K562 (cell line): ENCODE results near the gene DIP2C.

Experiments used
- EZH2 ChIP-seq: IDR thresholded peaks from 2 replicates; pipeline ENCODE4 v1.6.1; 2012; ENCODE audit warnings: low read depth, mild to moderate bottlenecking, inconsistent platforms, low read length, borderline replicate concordance
- NFE2L1 ChIP-seq: fragments of 450-650 bp; IDR thresholded peaks from 2 replicates; pipeline ENCODE4 v1.6.1; 2016; ENCODE audit warnings: missing genetic modification characterization, low read depth, mild to moderate bottlenecking, missing compliant biosample characterization, moderate library complexity, borderline replicate concordance
- NR3C1 ChIP-seq: sonication (generic); formaldehyde crosslinking; IDR thresholded peaks from 2 replicates; pipeline ENCODE4 v1.8.1; 2022; ENCODE audit warnings: missing genetic modification reagents
- POLR2A ChIP-seq: fragments of 450-650 bp; conservative IDR thresholded peaks from 2 replicates; pipeline ENCODE4 v1.6.1; 2016
- POLR2G ChIP-seq: fragments of 200-400 bp; formaldehyde crosslinking; IDR thresholded peaks from 2 replicates; pipeline ENCODE4 v1.6.1; 2017; ENCODE audit warnings: low read depth, mild to moderate bottlenecking, antibody characterized with exemption, low read length, moderate library complexity
- SIN3A ChIP-seq, 2 experiments: fragments of 150-350 bp in 1 of 2; IDR thresholded peaks; 2 replicates each; pipeline ENCODE4 v1.6.1; 2011 to 2016; ENCODE audit warnings: borderline replicate concordance in 2 of 2, low read depth in 2 of 2, low read length in 2 of 2, mild to moderate bottlenecking in 2 of 2, moderate library complexity in 2 of 2; ENCODE audit not compliant: control insufficient read depth in 1 of 2
- SMAD3 ChIP-seq: fragments of 450-650 bp; formaldehyde crosslinking; conservative IDR thresholded peaks from 2 replicates; pipeline ENCODE4 v1.4.0; 2020; ENCODE audit warnings: mild to moderate bottlenecking
- TCF7L2 ChIP-seq: fragments of 150-350 bp; IDR thresholded peaks from 2 replicates; pipeline ENCODE4 v1.6.1; 2016; ENCODE audit warnings: low read depth, mild to moderate bottlenecking, low read length, moderate library complexity
- TF ChIP-seq, protein P1 (sequence below), 2 experiments: IDR thresholded peaks; 2 replicates each; pipeline ENCODE4 v1.6.1; 2012; ENCODE audit warnings: improper control_type of control experiment in 2 of 2, low read depth in 2 of 2, low read length in 2 of 2, borderline replicate concordance in 1 of 2
- TF ChIP-seq, protein P2 (sequence below): IDR thresholded peaks from 2 replicates; pipeline ENCODE4 v1.6.1; 2011; ENCODE audit warnings: borderline replicate concordance, low read depth, mild to moderate bottlenecking, moderate library complexity, low read length; ENCODE audit not compliant: insufficient read depth, poor library complexity, severe bottlenecking
- TF ChIP-seq, protein P3 (sequence below): fragments of 450-650 bp; IDR thresholded peaks from 2 replicates; pipeline ENCODE4 v1.6.1; 2016; ENCODE audit warnings: antibody characterized with exemption
- TF ChIP-seq, protein P4 (sequence below): fragments of 450-650 bp; formaldehyde crosslinking; IDR thresholded peaks from 2 replicates; pipeline ENCODE4 v1.4.0; 2022; ENCODE audit warnings: missing genetic modification characterization
- TF ChIP-seq, protein P5 (sequence below), 3 experiments: IDR thresholded peaks in 2 of 3; conservative IDR thresholded peaks in 1 of 3; 2 replicates each; pipeline ENCODE4 v1.5.1; 2011 to 2012; ENCODE audit warnings: low read length in 3 of 3, mild to moderate bottlenecking in 3 of 3, control low read depth in 2 of 3, improper control_type of control experiment in 1 of 3, inconsistent platforms in 1 of 3, low read depth in 1 of 3, mixed read lengths in 1 of 3, moderate library complexity in 1 of 3; ENCODE audit not compliant: insufficient read depth in 2 of 3

DNA sequence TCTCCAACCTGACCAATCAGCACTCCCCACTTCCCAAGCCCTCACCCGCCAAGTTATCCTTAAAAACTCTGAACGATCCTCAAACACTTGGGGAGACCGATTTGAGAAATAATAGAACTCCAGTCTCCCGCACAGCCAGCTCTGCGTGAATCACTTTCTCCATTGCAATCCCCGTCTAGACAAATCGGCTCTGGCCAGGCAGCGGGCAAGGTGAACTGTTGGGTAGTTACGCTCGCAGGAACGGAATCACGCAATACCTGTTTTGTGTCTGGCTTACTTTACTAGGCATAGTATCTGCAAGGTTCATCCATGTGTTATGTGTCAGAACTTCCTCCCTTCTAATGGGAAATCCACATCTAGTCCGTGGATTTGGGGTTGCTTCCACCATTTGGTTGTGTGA lies 282.5 kb downstream of the DIP2C start:
- TF ChIP-seq TCF7L2: no peak
- no peak for TF ChIP-seq SIN3A (IDR thresholded peaks at IDR 0.05; ENCODE audit: borderline replicate concordance in 2 of 2, control insufficient read depth in 1 of 2, low read depth in 2 of 2, low read length in 2 of 2)
- TF ChIP-seq, protein P1, sequence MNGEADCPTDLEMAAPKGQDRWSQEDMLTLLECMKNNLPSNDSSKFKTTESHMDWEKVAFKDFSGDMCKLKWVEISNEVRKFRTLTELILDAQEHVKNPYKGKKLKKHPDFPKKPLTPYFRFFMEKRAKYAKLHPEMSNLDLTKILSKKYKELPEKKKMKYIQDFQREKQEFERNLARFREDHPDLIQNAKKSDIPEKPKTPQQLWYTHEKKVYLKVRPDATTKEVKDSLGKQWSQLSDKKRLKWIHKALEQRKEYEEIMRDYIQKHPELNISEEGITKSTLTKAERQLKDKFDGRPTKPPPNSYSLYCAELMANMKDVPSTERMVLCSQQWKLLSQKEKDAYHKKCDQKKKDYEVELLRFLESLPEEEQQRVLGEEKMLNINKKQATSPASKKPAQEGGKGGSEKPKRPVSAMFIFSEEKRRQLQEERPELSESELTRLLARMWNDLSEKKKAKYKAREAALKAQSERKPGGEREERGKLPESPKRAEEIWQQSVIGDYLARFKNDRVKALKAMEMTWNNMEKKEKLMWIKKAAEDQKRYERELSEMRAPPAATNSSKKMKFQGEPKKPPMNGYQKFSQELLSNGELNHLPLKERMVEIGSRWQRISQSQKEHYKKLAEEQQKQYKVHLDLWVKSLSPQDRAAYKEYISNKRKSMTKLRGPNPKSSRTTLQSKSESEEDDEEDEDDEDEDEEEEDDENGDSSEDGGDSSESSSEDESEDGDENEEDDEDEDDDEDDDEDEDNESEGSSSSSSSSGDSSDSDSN (IDR thresholded peaks at IDR 0.05; ENCODE audit: borderline replicate concordance in 1 of 2, low read depth in 2 of 2, low read length in 2 of 2): no peak
- TF ChIP-seq POLR2G: no peak
- TF ChIP-seq, protein P2, sequence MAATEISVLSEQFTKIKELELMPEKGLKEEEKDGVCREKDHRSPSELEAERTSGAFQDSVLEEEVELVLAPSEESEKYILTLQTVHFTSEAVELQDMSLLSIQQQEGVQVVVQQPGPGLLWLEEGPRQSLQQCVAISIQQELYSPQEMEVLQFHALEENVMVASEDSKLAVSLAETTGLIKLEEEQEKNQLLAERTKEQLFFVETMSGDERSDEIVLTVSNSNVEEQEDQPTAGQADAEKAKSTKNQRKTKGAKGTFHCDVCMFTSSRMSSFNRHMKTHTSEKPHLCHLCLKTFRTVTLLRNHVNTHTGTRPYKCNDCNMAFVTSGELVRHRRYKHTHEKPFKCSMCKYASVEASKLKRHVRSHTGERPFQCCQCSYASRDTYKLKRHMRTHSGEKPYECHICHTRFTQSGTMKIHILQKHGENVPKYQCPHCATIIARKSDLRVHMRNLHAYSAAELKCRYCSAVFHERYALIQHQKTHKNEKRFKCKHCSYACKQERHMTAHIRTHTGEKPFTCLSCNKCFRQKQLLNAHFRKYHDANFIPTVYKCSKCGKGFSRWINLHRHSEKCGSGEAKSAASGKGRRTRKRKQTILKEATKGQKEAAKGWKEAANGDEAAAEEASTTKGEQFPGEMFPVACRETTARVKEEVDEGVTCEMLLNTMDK: no peak
- TF ChIP-seq, protein P3, sequence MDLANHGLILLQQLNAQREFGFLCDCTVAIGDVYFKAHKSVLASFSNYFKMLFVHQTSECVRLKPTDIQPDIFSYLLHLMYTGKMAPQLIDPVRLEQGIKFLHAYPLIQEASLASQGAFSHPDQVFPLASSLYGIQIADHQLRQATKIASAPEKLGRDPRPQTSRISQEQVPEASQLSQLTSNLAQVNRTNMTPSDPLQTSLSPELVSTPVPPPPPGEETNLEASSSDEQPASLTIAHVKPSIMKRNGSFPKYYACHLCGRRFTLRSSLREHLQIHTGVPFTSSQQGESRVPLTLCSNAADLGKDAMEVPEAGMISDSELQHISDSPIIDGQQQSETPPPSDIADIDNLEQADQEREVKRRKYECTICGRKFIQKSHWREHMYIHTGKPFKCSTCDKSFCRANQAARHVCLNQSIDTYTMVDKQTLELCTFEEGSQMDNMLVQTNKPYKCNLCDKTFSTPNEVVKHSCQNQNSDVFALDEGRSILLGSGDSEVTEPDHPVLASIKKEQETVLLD: no peak
- TF ChIP-seq SMAD3: no peak
- TF ChIP-seq NR3C1 (CRISPR knock-in tag): no peak
- TF ChIP-seq, protein P4, sequence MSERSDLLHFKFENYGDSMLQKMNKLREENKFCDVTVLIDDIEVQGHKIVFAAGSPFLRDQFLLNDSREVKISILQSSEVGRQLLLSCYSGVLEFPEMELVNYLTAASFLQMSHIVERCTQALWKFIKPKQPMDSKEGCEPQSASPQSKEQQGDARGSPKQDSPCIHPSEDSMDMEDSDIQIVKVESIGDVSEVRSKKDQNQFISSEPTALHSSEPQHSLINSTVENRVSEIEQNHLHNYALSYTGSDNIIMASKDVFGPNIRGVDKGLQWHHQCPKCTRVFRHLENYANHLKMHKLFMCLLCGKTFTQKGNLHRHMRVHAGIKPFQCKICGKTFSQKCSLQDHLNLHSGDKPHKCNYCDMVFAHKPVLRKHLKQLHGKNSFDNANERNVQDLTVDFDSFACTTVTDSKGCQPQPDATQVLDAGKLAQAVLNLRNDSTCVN (CRISPR knock-in tag): no peak
- TF ChIP-seq NFE2L1 (tag): no peak
- no peak for TF ChIP-seq POLR2A
- TF ChIP-seq, protein P5, sequence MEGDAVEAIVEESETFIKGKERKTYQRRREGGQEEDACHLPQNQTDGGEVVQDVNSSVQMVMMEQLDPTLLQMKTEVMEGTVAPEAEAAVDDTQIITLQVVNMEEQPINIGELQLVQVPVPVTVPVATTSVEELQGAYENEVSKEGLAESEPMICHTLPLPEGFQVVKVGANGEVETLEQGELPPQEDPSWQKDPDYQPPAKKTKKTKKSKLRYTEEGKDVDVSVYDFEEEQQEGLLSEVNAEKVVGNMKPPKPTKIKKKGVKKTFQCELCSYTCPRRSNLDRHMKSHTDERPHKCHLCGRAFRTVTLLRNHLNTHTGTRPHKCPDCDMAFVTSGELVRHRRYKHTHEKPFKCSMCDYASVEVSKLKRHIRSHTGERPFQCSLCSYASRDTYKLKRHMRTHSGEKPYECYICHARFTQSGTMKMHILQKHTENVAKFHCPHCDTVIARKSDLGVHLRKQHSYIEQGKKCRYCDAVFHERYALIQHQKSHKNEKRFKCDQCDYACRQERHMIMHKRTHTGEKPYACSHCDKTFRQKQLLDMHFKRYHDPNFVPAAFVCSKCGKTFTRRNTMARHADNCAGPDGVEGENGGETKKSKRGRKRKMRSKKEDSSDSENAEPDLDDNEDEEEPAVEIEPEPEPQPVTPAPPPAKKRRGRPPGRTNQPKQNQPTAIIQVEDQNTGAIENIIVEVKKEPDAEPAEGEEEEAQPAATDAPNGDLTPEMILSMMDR (IDR thresholded peaks at IDR 0.05 in 2 of 3, conservative IDR thresholded peaks at IDR 0.05 in 1 of 3; ENCODE audit: insufficient read depth in 2 of 3, low read depth in 1 of 3, low read length in 3 of 3): no peak
- TF ChIP-seq EZH2: no peak
